HCT116 (cell line): ENCODE data around the gene ZFR. TPM values are rescaled to one million over a fixed set of nuclear protein-coding genes. Genes with fewer than 3 reads are reported as not detected.

Experiments used
- ATAC-seq: fragments of 200-7000 bp; cut with Tn5 transposase; 2 replicates; pipeline ENCODE4 v1.9.1; 2020; ENCODE audit warnings: mild to moderate bottlenecking, moderate library complexity
- BruUV-seq: library from RNA; stranded (reverse); fragments of 400-500 nt; replicated peaks from 2 replicates; lab custom pipeline; 2021; lab: Mats Ljungman, UMichigan
- CTCF ChIA-PET: fragments of 300-600 bp; sonication (Branson Sonifier 250); formaldehyde crosslinking; loops from one replicate; lab custom pipeline; 2021; ENCODE audit warnings: antibody characterized with exemption; lab: Charles Lee
- POLR2A ChIA-PET: fragments of 300-600, 350-600 bp; sonication (Branson Sonifier 250); formaldehyde crosslinking; loops from one replicate; lab custom pipeline; 2021; ENCODE audit warnings: antibody characterized with exemption; lab: Charles Lee
- RAD21 ChIA-PET, 2 experiments: fragments of 300-600 bp; sonication (Branson Sonifier 250); formaldehyde crosslinking; loops; one replicate each; lab custom pipeline; 2023; ENCODE audit warnings: low total read pairs in 2 of 2; ENCODE audit not compliant: uncharacterized antibody in 2 of 2, unreplicated experiment in 2 of 2, low non-redundant PET in 1 of 2; lab: Charles Lee
- DNase-seq: peaks from one replicate; pipeline ENCODE4 v3.0.0-alpha.2; 2010; ENCODE audit warnings: low read depth, low spot score
- H2AFZ ChIP-seq: fragments of 200-600 bp; shearing (Covaris generic), sonication (generic); 2 replicates; pipeline ENCODE4 v1.6.1; 2017; ENCODE audit warnings: low read depth, mixed run types, mixed read lengths, antibody characterized with exemption, low read length; ENCODE audit not compliant: poor library complexity, severe bottlenecking
- H3K27ac ChIP-seq: 2 replicates; pipeline ENCODE4 v1.5.1; 2012; ENCODE audit warnings: low read depth, low read length
- H3K27me3 ChIP-seq: fragments of 200-600 bp; sonication (generic); 2 replicates; pipeline ENCODE4 v1.6.1; 2016; ENCODE audit warnings: mixed run types, low read length, mixed read lengths; ENCODE audit not compliant: insufficient read depth
- H3K36me3 ChIP-seq, 2 experiments: fragments of 200-500 bp in 1 of 2; fragments of 200-600 bp in 1 of 2; sonication (Bioruptor generic) in 1 of 2; sonication (generic) in 1 of 2; 2 replicates each; pipeline versions ENCODE4 v1.5.1 to v1.6.1; 2014 to 2016; ENCODE audit warnings: low read length in 2 of 2, inconsistent platforms in 1 of 2, mixed read lengths in 1 of 2, mixed run types in 1 of 2; ENCODE audit not compliant: insufficient read depth in 2 of 2, control insufficient read depth in 1 of 2
- H3K4me1 ChIP-seq, 2 experiments: fragments of 200-600 bp in 1 of 2; sonication (generic) in 1 of 2; 2 replicates each; pipeline versions ENCODE4 v1.5.1 to v1.6.1; 2012 to 2017; ENCODE audit warnings: low read length in 2 of 2, inconsistent platforms in 1 of 2, mild to moderate bottlenecking in 1 of 2, mixed read lengths in 1 of 2, mixed run types in 1 of 2, moderate library complexity in 1 of 2; ENCODE audit not compliant: insufficient read depth in 2 of 2, control insufficient read depth in 1 of 2
- H3K4me2 ChIP-seq: fragments of 200-600 bp; sonication (generic); 2 replicates; pipeline ENCODE4 v1.6.1; 2017; ENCODE audit warnings: mixed run types, low read length, mixed read lengths
- H3K4me3 ChIP-seq, 2 experiments: fragments of 200-600 bp in 1 of 2; sonication (generic) in 1 of 2; replicated peaks in 1 of 2; 2 replicates each; pipeline ENCODE4 v1.5.1; 2011 to 2016; ENCODE audit warnings: low read length in 2 of 2, control low read depth in 1 of 2, low read depth in 1 of 2, mild to moderate bottlenecking in 1 of 2, mixed read lengths in 1 of 2, mixed run types in 1 of 2
- H3K79me2 ChIP-seq: fragments of 200-600 bp; sonication (generic); 2 replicates; pipeline ENCODE4 v1.6.1; 2017; ENCODE audit warnings: mild to moderate bottlenecking, mixed run types, low read length, moderate library complexity, mixed read lengths; ENCODE audit not compliant: insufficient read depth
- H3K9ac ChIP-seq: fragments of 200-600 bp; sonication (generic); 2 replicates; pipeline ENCODE4 v1.6.1; 2016; ENCODE audit warnings: low read length, mixed read lengths
- H3K9me2 ChIP-seq: fragments of 200-600 bp; sonication (generic), shearing (Covaris generic); 2 replicates; pipeline ENCODE4 v1.6.1; 2017; ENCODE audit warnings: mixed run types, mild to moderate bottlenecking, moderate library complexity; ENCODE audit not compliant: insufficient read depth
- H3K9me3 ChIP-seq, 2 experiments: fragments of 200-500 bp in 1 of 2; fragments of 200-600 bp in 1 of 2; sonication (Bioruptor generic) in 1 of 2; sonication (generic) in 1 of 2; 2 replicates each; pipeline ENCODE4 v1.6.1; 2014 to 2017; ENCODE audit warnings: low read length in 2 of 2, mixed read lengths in 2 of 2, inconsistent platforms in 1 of 2, low read depth in 1 of 2, mild to moderate bottlenecking in 1 of 2, mixed run types in 1 of 2, moderate library complexity in 1 of 2; ENCODE audit not compliant: control insufficient read depth in 1 of 2, insufficient read depth in 1 of 2
- H4K20me1 ChIP-seq: fragments of 200-600 bp; sonication (generic), shearing (Covaris generic); 2 replicates; pipeline ENCODE4 v1.6.1; 2017; ENCODE audit warnings: mixed run types, mild to moderate bottlenecking, moderate library complexity; ENCODE audit not compliant: insufficient read depth
- ATF3 ChIP-seq: IDR thresholded peaks from 2 replicates; pipeline ENCODE4 v1.6.1; 2012
- CEBPB ChIP-seq: IDR thresholded peaks from 2 replicates; pipeline ENCODE4 v1.6.1; 2012; ENCODE audit warnings: low read depth
- CTCF ChIP-seq, 3 experiments: fragments of 200-600 bp in 1 of 3; sonication (generic) in 1 of 3; IDR thresholded peaks in 2 of 3; conservative IDR thresholded peaks in 1 of 3; 2 replicates each; pipeline ENCODE4 v1.5.1; 2012 to 2017; ENCODE audit warnings: low read depth in 2 of 3, low read length in 2 of 3, antibody characterized with exemption in 1 of 3, borderline replicate concordance in 1 of 3, control low read depth in 1 of 3, mild to moderate bottlenecking in 1 of 3, mixed read lengths in 1 of 3, mixed run types in 1 of 3, moderate library complexity in 1 of 3; ENCODE audit not compliant: insufficient read depth in 1 of 3
- EGR1 ChIP-seq: IDR thresholded peaks from 2 replicates; pipeline ENCODE4 v1.6.1; 2012; ENCODE audit warnings: low read depth
- ELF1 ChIP-seq: IDR thresholded peaks from 2 replicates; pipeline ENCODE4 v1.6.1; 2012; ENCODE audit warnings: low read depth, borderline replicate concordance
- EZH2 ChIP-seq: fragments of 200-600 bp; sonication (generic); IDR thresholded peaks from 2 replicates; pipeline ENCODE4 v1.6.1; 2017; ENCODE audit warnings: antibody characterized with exemption, mixed run types
- EZH2phosphoT487 ChIP-seq: fragments of 200-600 bp; IDR thresholded peaks from 2 replicates; pipeline ENCODE4 v1.6.1; 2018; ENCODE audit warnings: antibody characterized with exemption, borderline replicate concordance
- FOSL1 ChIP-seq: IDR thresholded peaks from 2 replicates; pipeline ENCODE4 v1.6.1; 2012; ENCODE audit warnings: low read depth
- JUND ChIP-seq: IDR thresholded peaks from 2 replicates; pipeline ENCODE4 v1.6.1; 2012
- MAX ChIP-seq: IDR thresholded peaks from 2 replicates; pipeline ENCODE4 v1.6.1; 2012
- POLR2A ChIP-seq: IDR thresholded peaks from 2 replicates; pipeline ENCODE4 v1.7.0; 2011; ENCODE audit warnings: borderline replicate concordance; ENCODE audit not compliant: insufficient read depth, insufficient read length; ENCODE audit errors: extremely low read depth
- POLR2AphosphoS5 ChIP-seq: IDR thresholded peaks from 2 replicates; pipeline ENCODE4 v1.6.1; 2011; ENCODE audit warnings: mild to moderate bottlenecking, low read depth, low read length, moderate library complexity
- SIN3A ChIP-seq: IDR thresholded peaks from 2 replicates; pipeline ENCODE4 v1.6.1; 2012; ENCODE audit warnings: low read depth
- SP1 ChIP-seq: IDR thresholded peaks from 2 replicates; pipeline ENCODE4 v1.6.1; 2012; ENCODE audit warnings: low read depth
- TCF7L2 ChIP-seq: IDR thresholded peaks from 2 replicates; pipeline ENCODE4 v1.7.0; 2011; ENCODE audit warnings: borderline replicate concordance, inconsistent platforms; ENCODE audit not compliant: insufficient read depth, insufficient read length; ENCODE audit errors: extremely low read depth
- ZFX ChIP-seq: fragments of 450-650 bp; IDR thresholded peaks from 2 replicates; pipeline ENCODE4 v1.6.1; 2017
- ZNF274 ChIP-seq: fragments of 200-500 bp; sonication (Bioruptor generic); IDR thresholded peaks from 2 replicates; pipeline ENCODE4 v1.6.1; 2014; ENCODE audit warnings: mild to moderate bottlenecking, low read depth, low read length, inconsistent platforms
- intact Hi-C: fragments of 100-400 bp; cut with micrococcal nuclease; formaldehyde crosslinking; loops from 2 replicates; pipeline ENCODE4 v1.10.0; 2022
- total RNA-seq: library from RNA; stranded (reverse); gene quantifications from one replicate; pipeline ENCODE4 v1.2.1, GENCODE V29; 2021; ENCODE audit not compliant: unreplicated experiment
- TF ChIP-seq, protein P1 (sequence below): IDR thresholded peaks from 2 replicates; pipeline ENCODE4 v1.6.1; 2011; ENCODE audit warnings: mild to moderate bottlenecking, low read length, moderate library complexity; ENCODE audit not compliant: insufficient replicate concordance; ENCODE audit errors: extremely low read depth
- TF ChIP-seq, protein P2 (sequence below): IDR thresholded peaks from 2 replicates; pipeline ENCODE4 v1.6.1; 2012; ENCODE audit warnings: low read depth

Gene ZFR
- total RNA-seq, 1 experiment from 2014 or later, result 65.7 TPM

DNA sequence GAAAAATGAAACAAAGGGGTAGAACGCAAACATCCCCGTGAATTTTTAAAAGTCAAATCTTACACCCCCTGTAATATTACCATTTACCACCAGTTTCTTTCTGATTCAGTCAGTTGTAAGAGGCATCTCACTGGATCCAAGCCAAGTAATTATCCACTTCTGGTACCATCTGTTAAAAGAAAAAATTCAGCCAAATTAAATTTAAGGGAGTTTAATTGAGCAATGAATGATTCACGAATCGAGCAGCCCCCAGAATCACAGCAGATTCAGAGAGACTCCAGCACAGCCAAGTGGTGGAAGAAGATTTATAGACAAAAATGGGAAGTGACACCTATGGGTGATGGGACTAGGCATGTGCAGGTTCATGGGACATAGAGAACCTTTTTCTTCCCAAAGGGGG lies 101.9 kb downstream of the ZFR start (continued):
- TF ChIP-seq ATF3 (no peak), EZH2phosphoT487 (no peak), CEBPB (no peak), POLR2AphosphoS5 (no peak), EZH2 (no peak), SIN3A (no peak)

- ChIA-PET CTCF (interaction anchor here (0.9 kb wide), 1 partner anchor 10 kb away, joined by 5 read pairs; no protein-coding TSS in a partner anchor), POLR2A (no interaction called here)
- H3K9me3 ChIP-seq, result peaks cover 6 to 11% of the 10 kb centered on the region in 2 experiments; a peak in 2 of 4 replicates
- no peaks in the 10 kb centered on the region for H3K4me1 ChIP-seq
- H3K9ac ChIP-seq, result no peak overlapping the region
- no peak overlapping the region for H2AFZ ChIP-seq
- ATAC-seq, result no peak
- no peaks in the 10 kb centered on the region for H3K9me2 ChIP-seq
- no peak overlapping the region for H3K4me2 ChIP-seq
- intact Hi-C loops, result no loop called here
- H3K27me3 ChIP-seq, result no peaks in the 10 kb centered on the region
- H3K27ac ChIP-seq, result no peak overlapping the region
- no peaks in the 10 kb centered on the region for H4K20me1 ChIP-seq
- no peak overlapping the region for H3K4me3 ChIP-seq
- TF ChIP-seq EGR1 (no peak), ZNF274 (no peak), ELF1 (no peak), MAX (no peak), SIN3A (no peak), EZH2 (no peak), SP1 (no peak), TCF7L2 (no peak), ZFX (no peak), JUND (no peak), CTCF (IDR thresholded peaks at IDR 0.05 in 2 of 3, conservative IDR thresholded peaks at IDR 0.05 in 1 of 3; ENCODE audit: borderline replicate concordance in 1 of 3, insufficient read depth in 1 of 3, low read depth in 2 of 3, low read length in 2 of 3) (no peak), POLR2A (no peak), FOSL1 (no peak)
- TF ChIP-seq, protein P1, sequence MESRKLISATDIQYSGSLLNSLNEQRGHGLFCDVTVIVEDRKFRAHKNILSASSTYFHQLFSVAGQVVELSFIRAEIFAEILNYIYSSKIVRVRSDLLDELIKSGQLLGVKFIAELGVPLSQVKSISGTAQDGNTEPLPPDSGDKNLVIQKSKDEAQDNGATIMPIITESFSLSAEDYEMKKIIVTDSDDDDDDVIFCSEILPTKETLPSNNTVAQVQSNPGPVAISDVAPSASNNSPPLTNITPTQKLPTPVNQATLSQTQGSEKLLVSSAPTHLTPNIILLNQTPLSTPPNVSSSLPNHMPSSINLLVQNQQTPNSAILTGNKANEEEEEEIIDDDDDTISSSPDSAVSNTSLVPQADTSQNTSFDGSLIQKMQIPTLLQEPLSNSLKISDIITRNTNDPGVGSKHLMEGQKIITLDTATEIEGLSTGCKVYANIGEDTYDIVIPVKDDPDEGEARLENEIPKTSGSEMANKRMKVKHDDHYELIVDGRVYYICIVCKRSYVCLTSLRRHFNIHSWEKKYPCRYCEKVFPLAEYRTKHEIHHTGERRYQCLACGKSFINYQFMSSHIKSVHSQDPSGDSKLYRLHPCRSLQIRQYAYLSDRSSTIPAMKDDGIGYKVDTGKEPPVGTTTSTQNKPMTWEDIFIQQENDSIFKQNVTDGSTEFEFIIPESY, result no peak
- TF ChIP-seq, protein P2, sequence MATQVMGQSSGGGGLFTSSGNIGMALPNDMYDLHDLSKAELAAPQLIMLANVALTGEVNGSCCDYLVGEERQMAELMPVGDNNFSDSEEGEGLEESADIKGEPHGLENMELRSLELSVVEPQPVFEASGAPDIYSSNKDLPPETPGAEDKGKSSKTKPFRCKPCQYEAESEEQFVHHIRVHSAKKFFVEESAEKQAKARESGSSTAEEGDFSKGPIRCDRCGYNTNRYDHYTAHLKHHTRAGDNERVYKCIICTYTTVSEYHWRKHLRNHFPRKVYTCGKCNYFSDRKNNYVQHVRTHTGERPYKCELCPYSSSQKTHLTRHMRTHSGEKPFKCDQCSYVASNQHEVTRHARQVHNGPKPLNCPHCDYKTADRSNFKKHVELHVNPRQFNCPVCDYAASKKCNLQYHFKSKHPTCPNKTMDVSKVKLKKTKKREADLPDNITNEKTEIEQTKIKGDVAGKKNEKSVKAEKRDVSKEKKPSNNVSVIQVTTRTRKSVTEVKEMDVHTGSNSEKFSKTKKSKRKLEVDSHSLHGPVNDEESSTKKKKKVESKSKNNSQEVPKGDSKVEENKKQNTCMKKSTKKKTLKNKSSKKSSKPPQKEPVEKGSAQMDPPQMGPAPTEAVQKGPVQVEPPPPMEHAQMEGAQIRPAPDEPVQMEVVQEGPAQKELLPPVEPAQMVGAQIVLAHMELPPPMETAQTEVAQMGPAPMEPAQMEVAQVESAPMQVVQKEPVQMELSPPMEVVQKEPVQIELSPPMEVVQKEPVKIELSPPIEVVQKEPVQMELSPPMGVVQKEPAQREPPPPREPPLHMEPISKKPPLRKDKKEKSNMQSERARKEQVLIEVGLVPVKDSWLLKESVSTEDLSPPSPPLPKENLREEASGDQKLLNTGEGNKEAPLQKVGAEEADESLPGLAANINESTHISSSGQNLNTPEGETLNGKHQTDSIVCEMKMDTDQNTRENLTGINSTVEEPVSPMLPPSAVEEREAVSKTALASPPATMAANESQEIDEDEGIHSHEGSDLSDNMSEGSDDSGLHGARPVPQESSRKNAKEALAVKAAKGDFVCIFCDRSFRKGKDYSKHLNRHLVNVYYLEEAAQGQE, result no peak
- TF ChIP-seq, all 23 proteins: peak for 0
- DNase-seq, result no peak
- BruUV-seq, result no TSS peak
- no peaks in the 10 kb centered on the region for H3K79me2 ChIP-seq
- H3K36me3 ChIP-seq, result no peaks in the 10 kb centered on the region
- RAD21 ChIA-PET, result no interaction called here
These were observed 104.7 kb downstream of the ZFR start for GRCh38 chr5:32339878-32340277.
